Peyer's patch (tissue), 4 donors: ENCODE results near the gene HAP1. TPM values are rescaled to one million over a fixed set of nuclear protein-coding genes. Genes with fewer than 3 reads are reported as not detected.

Experiments
- DNase-seq, 3 donors: peaks; one replicate each; pipeline ENCODE4 v3.0.0-alpha.2; 2017 to 2019
- H3K27ac ChIP-seq, 4 donors: fragments of 200-600 bp; sonication (generic); one replicate each; pipeline ENCODE4 v1.5.1; 2016 to 2019
- H3K27me3 ChIP-seq, 2 donors: fragments of 200-600 bp; sonication (generic); one replicate each; pipeline ENCODE4 v1.5.1; 2019
- H3K36me3 ChIP-seq, 3 donors: fragments of 200-600 bp; sonication (generic); one replicate each; pipeline ENCODE4 v1.5.1; 2016 to 2019
- H3K4me1 ChIP-seq, 4 donors: fragments of 200-600 bp; sonication (generic); one replicate each; pipeline ENCODE4 v1.5.1; 2016 to 2019
- H3K4me3 ChIP-seq, 4 donors: fragments of 200-600 bp; sonication (generic); 1 replicate in 3 of 4; 2 replicates in 1 of 4; pipeline ENCODE4 v1.5.1; 2016 to 2019; ENCODE audit warnings: mild to moderate bottlenecking in 1 of 4
- H3K9me3 ChIP-seq, 4 donors: fragments of 200-600 bp; sonication (generic); one replicate each; pipeline ENCODE4 v1.5.1; 2016 to 2019; ENCODE audit warnings: mild to moderate bottlenecking in 1 of 4
- POLR2A ChIP-seq, 2 donors: fragments of 450-650 bp; IDR thresholded peaks; one replicate each; pipeline ENCODE4 v1.5.1; 2017; ENCODE audit warnings: antibody characterized with exemption in 2 of 2, mild to moderate bottlenecking in 2 of 2, moderate library complexity in 2 of 2
- total RNA-seq, 4 donors: library from RNA; depleted of rRNA; stranded (reverse); fragments of >200 nt; gene quantifications; one replicate each; pipeline ENCODE4 v1.1.0, GENCODE V29; 2016
- TF ChIP-seq, protein P1 (sequence below), 6 experiments: fragments of 450-650 bp in 4 of 6; fragments of 200-600 bp in 2 of 6; sonication (generic) in 1 of 6; IDR thresholded peaks; one replicate each; pipeline ENCODE4 v1.5.1; 2017 to 2019; ENCODE audit warnings: antibody characterized with exemption in 6 of 6, mild to moderate bottlenecking in 3 of 6, moderate library complexity in 1 of 6

The HAP1 gene
- total RNA-seq, 4 donors from 2014 or later = 0.94 to 5.0 TPM; not detected in 2

DNA sequence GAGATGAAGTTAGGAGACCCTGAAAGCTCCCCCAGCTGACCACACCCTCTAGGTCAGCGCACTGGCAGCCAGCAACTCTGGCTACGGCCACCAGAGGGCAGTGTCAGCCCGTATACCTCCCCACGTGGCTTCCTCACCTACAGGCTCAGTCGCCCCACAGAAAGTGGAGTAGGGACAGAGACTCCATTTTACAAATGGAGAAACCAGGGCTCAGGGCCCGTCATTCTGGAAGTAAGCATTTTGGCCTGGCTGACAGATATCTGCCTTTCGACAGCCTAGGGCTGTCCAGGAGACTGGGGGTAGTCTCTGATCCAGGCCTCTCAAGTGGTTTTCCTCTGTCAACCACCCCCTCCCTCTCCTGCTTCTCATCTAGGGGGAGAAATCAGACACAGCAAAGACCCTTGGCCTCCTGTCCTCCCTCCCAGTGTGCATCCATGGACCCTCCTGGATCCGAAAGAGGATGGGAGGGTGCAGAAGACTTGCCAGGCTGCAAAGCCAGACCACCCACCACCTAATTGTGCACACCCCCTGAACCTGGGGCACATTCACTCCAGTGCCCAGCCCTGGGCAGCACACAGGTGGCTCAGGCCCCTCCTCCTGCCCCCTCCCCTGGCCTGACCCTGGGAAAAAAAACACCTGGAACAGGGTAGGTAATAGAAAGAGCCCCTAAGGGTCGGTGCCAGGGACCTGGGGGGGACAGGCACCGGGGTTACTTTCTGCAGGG lies 3.8 kb upstream of the HAP1 start:
- H3K4me3 ChIP-seq = no peak overlapping the region
- no peak overlapping the region for H3K27ac ChIP-seq
- no peaks in the 10 kb centered on the region for H3K9me3 ChIP-seq
- TF ChIP-seq, protein P1, sequence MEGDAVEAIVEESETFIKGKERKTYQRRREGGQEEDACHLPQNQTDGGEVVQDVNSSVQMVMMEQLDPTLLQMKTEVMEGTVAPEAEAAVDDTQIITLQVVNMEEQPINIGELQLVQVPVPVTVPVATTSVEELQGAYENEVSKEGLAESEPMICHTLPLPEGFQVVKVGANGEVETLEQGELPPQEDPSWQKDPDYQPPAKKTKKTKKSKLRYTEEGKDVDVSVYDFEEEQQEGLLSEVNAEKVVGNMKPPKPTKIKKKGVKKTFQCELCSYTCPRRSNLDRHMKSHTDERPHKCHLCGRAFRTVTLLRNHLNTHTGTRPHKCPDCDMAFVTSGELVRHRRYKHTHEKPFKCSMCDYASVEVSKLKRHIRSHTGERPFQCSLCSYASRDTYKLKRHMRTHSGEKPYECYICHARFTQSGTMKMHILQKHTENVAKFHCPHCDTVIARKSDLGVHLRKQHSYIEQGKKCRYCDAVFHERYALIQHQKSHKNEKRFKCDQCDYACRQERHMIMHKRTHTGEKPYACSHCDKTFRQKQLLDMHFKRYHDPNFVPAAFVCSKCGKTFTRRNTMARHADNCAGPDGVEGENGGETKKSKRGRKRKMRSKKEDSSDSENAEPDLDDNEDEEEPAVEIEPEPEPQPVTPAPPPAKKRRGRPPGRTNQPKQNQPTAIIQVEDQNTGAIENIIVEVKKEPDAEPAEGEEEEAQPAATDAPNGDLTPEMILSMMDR (IDR thresholded peaks at IDR 0.05) = peak; percentile 85 to 99 (median 97)
- no peak for TF ChIP-seq POLR2A (IDR thresholded peaks at IDR 0.05)
- DNase-seq = peak; percentile 77 to 92 (median 88)
- no peaks in the 10 kb centered on the region for H3K36me3 ChIP-seq
- H3K27me3 ChIP-seq = peaks cover 0 to 28% of the 10 kb centered on the region in 2 donors
- H3K4me1 ChIP-seq = peaks cover 0 to 19% (median 6%) of the 10 kb centered on the region in 4 donors

DNA sequence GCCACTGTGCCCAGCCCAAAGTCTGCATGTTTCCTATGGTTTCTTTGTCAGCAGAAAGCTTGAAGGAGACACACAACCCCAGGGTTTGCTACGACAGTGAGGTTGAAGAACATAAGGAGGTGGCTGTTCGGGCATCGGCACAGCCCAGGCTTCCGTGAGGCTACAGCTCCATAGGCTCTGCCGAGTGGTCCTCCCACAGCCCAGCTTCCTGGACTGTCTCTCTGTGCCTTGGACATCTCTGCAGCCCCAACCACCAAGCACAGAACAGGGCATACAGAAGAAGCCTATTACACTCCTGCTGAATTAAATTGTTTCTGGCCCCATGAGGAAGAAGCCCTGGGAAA lies 3.2 kb upstream of the HAP1 start:
- no peak overlapping the region for H3K27ac ChIP-seq
- H3K4me1 ChIP-seq = peaks cover 0 to 19% (median 6%) of the 10 kb centered on the region in 4 donors
- TF ChIP-seq POLR2A (IDR thresholded peaks at IDR 0.05) = no peak
- TF ChIP-seq, protein P1 (IDR thresholded peaks at IDR 0.05) = no peak
- no peak overlapping the region for H3K4me3 ChIP-seq
- H3K9me3 ChIP-seq = no peaks in the 10 kb centered on the region
- H3K36me3 ChIP-seq = no peaks in the 10 kb centered on the region
- peaks cover 0 to 28% of the 10 kb centered on the region in 2 donors for H3K27me3 ChIP-seq
- no peak for DNase-seq

DNA sequence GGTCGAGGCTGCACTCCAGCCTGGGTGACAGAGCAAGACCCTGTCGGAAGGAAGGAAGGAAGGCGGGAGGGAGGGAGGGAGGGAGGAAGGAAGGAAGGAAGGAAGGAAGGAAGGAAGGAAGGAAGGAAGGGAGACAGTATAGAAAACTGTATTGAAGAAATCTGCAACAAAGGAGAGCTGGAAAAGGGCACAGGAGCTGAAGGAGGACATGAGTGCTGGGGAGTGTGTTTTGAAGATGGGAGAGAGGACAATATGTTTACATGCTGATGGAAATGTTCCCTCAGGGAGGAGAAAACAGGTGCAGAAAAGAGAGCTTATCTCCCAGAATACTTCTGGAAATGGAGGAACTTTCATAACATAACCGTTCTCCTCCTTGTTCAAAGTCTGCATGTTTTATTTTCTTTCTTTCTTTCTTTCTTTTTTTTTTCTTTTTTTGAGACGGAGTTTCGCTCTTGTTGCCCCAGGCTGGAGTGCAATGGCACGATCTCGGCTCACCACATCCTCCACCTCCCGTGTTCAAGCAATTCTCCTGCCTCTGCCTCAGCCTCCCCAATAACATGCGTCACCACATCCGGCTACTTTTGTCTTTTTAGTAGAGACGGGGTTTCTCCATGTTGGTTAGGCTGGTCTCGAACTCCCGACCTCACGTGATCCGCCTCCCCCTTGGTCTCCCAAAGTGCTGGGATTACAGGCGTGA lies 2.7 kb upstream of the HAP1 start:
- Histone ChIP-seq H3K4me1 (peaks cover 0 to 19% (median 6%) of the 10 kb centered on the region in 4 donors), H3K27me3 (peaks cover 0 to 28% of the 10 kb centered on the region in 2 donors), H3K27ac (no peak overlapping the region), H3K4me3 (no peak overlapping the region), H3K36me3 (no peaks in the 10 kb centered on the region), H3K9me3 (no peaks in the 10 kb centered on the region)
- DNase-seq = no peak
- TF ChIP-seq POLR2A (IDR thresholded peaks at IDR 0.05) = no peak
- TF ChIP-seq, protein P1 (IDR thresholded peaks at IDR 0.05) = no peak

DNA sequence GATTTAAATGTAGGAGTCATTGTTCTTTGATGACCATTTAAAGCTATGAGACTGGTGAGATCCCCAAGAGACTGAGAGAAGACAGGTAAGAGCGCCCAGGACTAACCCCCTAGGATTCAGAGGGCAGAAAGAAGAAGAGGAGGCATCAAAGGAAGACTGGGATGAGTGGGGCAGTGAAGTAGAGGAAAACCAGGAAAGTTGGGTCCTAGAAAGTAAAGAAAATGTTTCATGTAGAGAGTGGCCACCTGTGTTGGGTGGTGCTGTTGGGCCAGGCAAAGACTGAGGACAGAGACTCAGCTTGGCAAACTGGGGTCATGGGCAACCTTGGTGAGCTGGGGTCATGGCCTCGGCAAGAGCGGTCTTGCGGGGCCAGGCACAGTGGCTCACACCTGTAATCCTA lies 1.3 kb upstream of the HAP1 start:
- no peak for TF ChIP-seq POLR2A (IDR thresholded peaks at IDR 0.05)
- TF ChIP-seq, protein P1 (IDR thresholded peaks at IDR 0.05) = no peak
- H3K4me1 ChIP-seq = peaks cover 0 to 19% (median 6%) of the 10 kb centered on the region in 4 donors
- H3K27me3 ChIP-seq = peaks cover 0 to 28% of the 10 kb centered on the region in 2 donors
- no peaks in the 10 kb centered on the region for H3K9me3 ChIP-seq
- no peak for DNase-seq
- no peak overlapping the region for H3K27ac ChIP-seq
- no peak overlapping the region for H3K4me3 ChIP-seq
- no peaks in the 10 kb centered on the region for H3K36me3 ChIP-seq

DNA sequence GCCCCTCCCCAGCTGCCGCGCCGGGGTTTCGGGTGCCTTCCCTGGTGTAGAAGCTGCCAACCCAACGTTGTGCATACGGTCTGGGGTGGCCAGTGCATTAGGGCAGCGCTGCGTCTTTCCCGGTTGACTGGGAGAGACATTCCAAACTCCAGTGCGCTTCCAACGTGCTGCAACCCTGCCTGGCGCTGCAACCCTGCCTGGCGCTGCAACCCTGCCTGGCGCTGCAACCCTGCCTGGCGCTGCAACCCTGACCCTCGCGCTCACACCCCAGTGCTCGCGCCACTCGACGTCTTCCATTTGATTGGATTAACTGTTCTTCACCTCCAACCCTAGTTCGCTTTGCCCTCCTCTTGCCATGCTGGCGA lies 488 bp upstream of the HAP1 start:
- peaks cover 0 to 28% of the 10 kb centered on the region in 2 donors for H3K27me3 ChIP-seq

More for the DNA sequence above, 488 bp upstream of the HAP1 start:
- no peak for DNase-seq
- Histone ChIP-seq H3K27ac (no peak overlapping the region), H3K36me3 (no peaks in the 10 kb centered on the region), H3K9me3 (no peaks in the 10 kb centered on the region), H3K4me3 (peak overlapping the region in 3 of 4 donors; percentile 29 to 48 (median 45)), H3K4me1 (peaks cover 0 to 19% (median 6%) of the 10 kb centered on the region in 4 donors)
- TF ChIP-seq POLR2A (IDR thresholded peaks at IDR 0.05) = no peak
- TF ChIP-seq, protein P1 (IDR thresholded peaks at IDR 0.05) = no peak
